Mucosa of descending colon (tissue), 3 donors: ENCODE data around the gene L2HGDH. TPM values are rescaled to one million over a fixed set of nuclear protein-coding genes. Genes with fewer than 3 reads are reported as not detected.

Experiments
- ATAC-seq: fragments of 200-7000 bp; cut with Tn5 transposase; one replicate; pipeline ENCODE4 v1.9.1; 2020; ENCODE audit warnings: mild to moderate bottlenecking, moderate library complexity
- DNase-seq, 3 donors: peaks; one replicate each; pipeline ENCODE4 v3.0.0-alpha.2; 2020
- H3K36me3 ChIP-seq: fragments of 200-600 bp; one replicate; pipeline ENCODE4 v1.8.0; 2021; ENCODE audit warnings: low read depth, mild to moderate bottlenecking
- H3K4me1 ChIP-seq: fragments of 200-600 bp; one replicate; pipeline ENCODE4 v1.8.0; 2021; ENCODE audit warnings: low read depth, mild to moderate bottlenecking
- H3K4me3 ChIP-seq: fragments of 200-600 bp; one replicate; pipeline ENCODE4 v1.8.0; 2021; ENCODE audit warnings: mild to moderate bottlenecking
- H3K9me3 ChIP-seq: fragments of 200-600 bp; one replicate; pipeline ENCODE4 v1.8.0; 2021; ENCODE audit warnings: mild to moderate bottlenecking
- intact Hi-C, 2 donors: fragments of 100-400 bp; cut with DNase I in 1 of 2; cut with micrococcal nuclease in 1 of 2; formaldehyde crosslinking; loops; one replicate each; pipeline versions ENCODE4 v1.11.0 to v1.11.1; 2022; cut with DNase I, micrococcal nuclease
- total RNA-seq, 3 donors: library from RNA; stranded (reverse); fragmentation: NEBNext Ultra II Directional in 2 of 3; extraction: Animal tissue kit (Norgen Biotek cat#: 25700) in 2 of 3; gene quantifications; one replicate each; pipeline versions ENCODE4 v1.2.1 to v1.2.4, GENCODE V29; 2021 to 2023
- TF ChIP-seq, protein P1 (sequence below): fragments of 200-600 bp; IDR thresholded peaks from one replicate; pipeline ENCODE4 v1.8.0; 2022; ENCODE audit warnings: antibody characterized with exemption, mild to moderate bottlenecking
- donor health status: DM: no; HTN: no; CAD: no; lungs with moderate emphysema.
- donor health status: DM: no; HTN: no; CAD: no.
- donor health status: DM: no; HTN: yes; CAD: no.

L2HGDH gene
- total RNA-seq, 3 donors from 2014 or later: 7.2 to 11.2 (median 9.8) TPM

DNA sequence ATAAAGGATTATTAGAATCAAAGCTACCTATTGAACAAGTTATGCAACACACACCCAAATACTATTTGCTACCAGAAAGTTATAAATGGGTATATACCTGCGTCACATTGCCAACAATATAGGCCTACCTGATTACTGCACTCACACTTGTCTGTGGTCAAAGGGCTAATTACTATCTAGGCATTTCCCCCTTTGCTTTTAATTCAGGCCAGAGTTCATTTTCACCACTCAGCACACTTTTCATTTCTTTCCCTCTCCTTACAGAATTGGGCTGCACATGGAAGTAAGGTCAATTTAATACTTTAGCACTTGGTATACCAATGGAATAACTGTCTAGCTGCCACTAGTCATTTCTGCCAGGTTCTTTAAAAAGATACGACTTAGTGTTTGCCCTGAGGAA is 82.3 kb downstream of the L2HGDH start:
- TF ChIP-seq, protein P1, sequence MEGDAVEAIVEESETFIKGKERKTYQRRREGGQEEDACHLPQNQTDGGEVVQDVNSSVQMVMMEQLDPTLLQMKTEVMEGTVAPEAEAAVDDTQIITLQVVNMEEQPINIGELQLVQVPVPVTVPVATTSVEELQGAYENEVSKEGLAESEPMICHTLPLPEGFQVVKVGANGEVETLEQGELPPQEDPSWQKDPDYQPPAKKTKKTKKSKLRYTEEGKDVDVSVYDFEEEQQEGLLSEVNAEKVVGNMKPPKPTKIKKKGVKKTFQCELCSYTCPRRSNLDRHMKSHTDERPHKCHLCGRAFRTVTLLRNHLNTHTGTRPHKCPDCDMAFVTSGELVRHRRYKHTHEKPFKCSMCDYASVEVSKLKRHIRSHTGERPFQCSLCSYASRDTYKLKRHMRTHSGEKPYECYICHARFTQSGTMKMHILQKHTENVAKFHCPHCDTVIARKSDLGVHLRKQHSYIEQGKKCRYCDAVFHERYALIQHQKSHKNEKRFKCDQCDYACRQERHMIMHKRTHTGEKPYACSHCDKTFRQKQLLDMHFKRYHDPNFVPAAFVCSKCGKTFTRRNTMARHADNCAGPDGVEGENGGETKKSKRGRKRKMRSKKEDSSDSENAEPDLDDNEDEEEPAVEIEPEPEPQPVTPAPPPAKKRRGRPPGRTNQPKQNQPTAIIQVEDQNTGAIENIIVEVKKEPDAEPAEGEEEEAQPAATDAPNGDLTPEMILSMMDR: no peak
- intact Hi-C loops: loop anchor here in 1 of 2 donors (10.0 kb wide), 1 partner anchor 365 kb away; no protein-coding TSS in a partner anchor
- Histone ChIP-seq H3K36me3 (no peaks in the 10 kb centered on the region), H3K9me3 (no peaks in the 10 kb centered on the region), H3K4me1 (peaks cover 32% of the 10 kb centered on the region), H3K4me3 (no peak overlapping the region)
- ATAC-seq (no peak), DNase-seq (no peak)

DNA sequence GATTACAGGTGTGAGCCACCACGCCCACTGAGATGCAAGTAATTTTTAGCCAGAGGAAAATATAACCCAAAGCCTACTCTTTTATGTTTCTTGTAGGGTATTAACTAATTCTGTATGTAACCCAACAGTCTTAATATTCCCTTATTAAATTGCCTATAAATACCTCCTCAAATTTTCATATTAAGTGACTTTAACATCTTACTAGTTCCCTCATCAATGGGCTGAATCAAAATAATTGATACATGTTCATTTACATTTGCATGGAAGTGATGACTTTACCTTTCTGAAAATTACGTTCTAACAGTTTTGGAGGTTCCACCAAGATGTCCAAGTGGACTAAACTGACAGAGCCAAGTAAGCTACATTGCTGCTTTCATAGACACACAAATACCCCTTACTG is 83.7 kb downstream of the L2HGDH start:
- peaks cover 32% of the 10 kb centered on the region for H3K4me1 ChIP-seq
- no peak overlapping the region for H3K4me3 ChIP-seq
- TF ChIP-seq, protein P1: no peak
- no peak for DNase-seq
- no peak for ATAC-seq
- H3K9me3 ChIP-seq: no peaks in the 10 kb centered on the region
- no peaks in the 10 kb centered on the region for H3K36me3 ChIP-seq
- intact Hi-C loops: no loop called here

DNA sequence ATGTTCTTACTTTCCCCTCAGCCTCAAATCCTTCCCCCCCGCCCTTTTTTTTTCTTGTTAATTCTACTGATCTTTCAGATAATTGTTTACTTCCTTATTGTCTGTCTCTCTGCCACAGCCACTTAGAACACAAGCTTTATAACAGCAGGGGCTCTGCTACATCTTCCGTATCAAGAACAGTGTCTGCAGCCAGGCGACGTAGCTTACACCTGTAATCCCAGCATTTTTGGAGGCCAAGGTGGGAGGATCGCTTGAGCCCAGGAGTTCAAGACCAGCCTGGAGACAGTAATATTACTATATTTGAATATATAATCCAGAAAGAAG is 86.1 kb downstream of the L2HGDH start:
- TF ChIP-seq, protein P1: no peak
- ATAC-seq (peak; percentile 30), DNase-seq (no peak)
- intact Hi-C loops: no loop called here
- H3K4me3 ChIP-seq: no peak overlapping the region
- no peaks in the 10 kb centered on the region for H3K9me3 ChIP-seq
- H3K36me3 ChIP-seq: no peaks in the 10 kb centered on the region
- peaks cover 32% of the 10 kb centered on the region for H3K4me1 ChIP-seq

DNA sequence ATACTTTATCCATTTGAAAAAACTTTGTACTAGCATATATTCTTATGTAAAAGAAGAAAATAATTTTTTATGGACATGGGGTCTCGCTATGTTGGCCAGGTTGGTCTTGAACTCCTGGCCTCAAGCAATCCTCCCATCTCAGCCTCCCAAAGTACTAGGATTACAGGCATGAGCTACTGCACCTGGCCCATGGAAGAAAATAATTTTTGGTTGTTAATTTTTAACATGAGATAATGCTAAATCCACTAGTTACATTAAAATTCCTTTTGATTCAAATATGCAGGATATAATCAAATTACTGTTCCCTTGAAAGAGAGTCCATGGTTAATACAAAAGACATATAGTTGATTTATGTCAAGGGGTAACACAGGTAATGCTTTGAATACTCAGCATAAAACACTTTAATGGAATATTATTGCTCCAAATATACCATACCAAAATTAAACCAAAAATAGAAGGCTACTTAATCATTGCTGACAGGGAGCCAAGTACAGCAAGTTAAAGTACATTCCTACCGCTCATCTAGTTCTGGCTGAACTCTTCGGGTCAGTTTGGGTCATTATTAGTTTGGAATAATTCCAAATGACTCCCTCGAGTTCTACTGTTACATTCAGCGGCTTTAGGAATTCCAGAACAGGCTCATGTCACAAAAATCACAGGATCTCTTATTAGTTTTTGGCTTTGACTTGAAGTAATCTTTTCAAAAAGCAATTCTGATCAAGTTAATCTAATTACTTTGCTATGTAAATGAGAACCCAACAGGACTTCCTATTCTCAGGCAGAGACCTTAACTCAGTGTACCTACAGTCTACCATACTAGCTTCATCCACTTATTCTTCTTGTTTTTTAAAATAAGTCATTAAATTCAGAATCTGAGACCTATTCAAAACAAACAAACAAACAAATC is 86.7 kb downstream of the L2HGDH start:
- DNase-seq (no peak), ATAC-seq (no peak)
- H3K36me3 ChIP-seq: no peaks in the 10 kb centered on the region
- intact Hi-C loops: no loop called here
- H3K4me3 ChIP-seq: no peak overlapping the region
- H3K4me1 ChIP-seq: peaks cover 32% of the 10 kb centered on the region
- TF ChIP-seq, protein P1: no peak
- H3K9me3 ChIP-seq: no peaks in the 10 kb centered on the region

DNA sequence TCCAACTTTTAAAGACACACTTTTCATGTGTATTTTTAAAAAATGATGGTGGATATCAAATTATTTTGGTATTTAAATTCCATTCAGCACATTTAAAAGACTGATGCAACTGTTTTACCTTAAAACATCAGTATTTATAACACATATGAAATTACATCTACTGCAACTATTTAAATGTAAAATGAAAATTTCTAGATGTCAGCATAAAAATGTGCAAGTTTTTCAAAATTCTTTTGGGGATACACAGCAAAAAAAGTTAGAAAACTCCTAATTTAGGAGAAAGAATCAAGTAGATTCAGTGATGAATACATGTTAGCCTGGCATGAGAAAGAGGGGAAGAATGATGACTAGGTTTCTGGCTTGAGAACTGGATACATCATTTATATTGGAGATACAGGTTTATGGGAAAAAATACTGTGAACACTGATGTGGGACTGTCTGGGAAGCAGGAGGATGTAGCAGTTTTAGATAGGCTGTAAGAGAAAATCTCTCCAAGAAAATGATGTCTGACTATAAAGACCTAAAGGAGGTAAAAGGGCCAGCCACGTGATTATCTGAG is 89.9 kb downstream of the L2HGDH start:
- ATAC-seq (no peak), DNase-seq (no peak)
- Histone ChIP-seq H3K4me3 (no peak overlapping the region), H3K4me1 (peaks cover 17% of the 10 kb centered on the region), H3K36me3 (no peaks in the 10 kb centered on the region), H3K9me3 (no peaks in the 10 kb centered on the region)
- intact Hi-C loops: no loop called here
- TF ChIP-seq, protein P1: no peak
